Inferior parietal cortex (tissue), 1 donor: ENCODE results near the gene PRDM10.
A peak's percentile ranks its signal among the peaks of the same experiment; 100 is the strongest.

Experiments
- DNase-seq: peaks from one replicate; pipeline ENCODE4 v3.0.0-alpha.2; 2016; ENCODE audit errors: extremely low spot score

Gene PRDM10

DNA sequence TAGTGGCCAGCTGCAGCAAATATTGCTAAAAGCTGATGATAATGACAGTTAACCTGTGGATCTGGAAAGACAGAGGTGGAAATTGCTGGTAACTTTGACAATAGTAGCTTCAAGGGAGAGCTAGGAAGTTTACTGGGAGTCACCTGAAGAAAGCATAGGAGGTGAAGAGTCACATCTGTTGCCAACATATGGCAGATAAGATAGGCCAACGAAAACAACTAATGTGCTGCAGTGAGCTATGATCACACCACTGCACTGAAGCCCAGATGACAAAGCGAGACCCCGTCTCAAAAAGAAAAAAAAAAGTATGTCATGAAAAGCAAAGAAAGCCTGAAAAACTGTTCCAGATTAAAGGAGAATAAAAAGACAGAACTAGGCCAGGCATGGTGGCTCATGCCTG, 4.3 kb upstream of the PRDM10 start:
- DNase-seq = no peak

DNA sequence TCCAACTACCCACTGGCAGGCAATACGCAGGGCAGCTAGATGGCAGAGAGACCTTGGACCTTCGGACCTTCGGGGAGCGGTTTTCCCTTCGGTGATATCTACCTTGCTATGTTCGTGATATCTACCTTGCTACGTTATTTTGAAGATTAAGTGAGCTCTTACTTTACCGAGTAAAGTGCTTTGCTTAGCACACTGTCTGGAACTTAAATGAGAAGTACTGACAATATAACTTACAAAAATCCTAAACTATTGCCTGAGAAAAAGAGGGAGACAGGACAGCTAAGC, 1.0 kb upstream of the PRDM10 start:
- no peak for DNase-seq

DNA sequence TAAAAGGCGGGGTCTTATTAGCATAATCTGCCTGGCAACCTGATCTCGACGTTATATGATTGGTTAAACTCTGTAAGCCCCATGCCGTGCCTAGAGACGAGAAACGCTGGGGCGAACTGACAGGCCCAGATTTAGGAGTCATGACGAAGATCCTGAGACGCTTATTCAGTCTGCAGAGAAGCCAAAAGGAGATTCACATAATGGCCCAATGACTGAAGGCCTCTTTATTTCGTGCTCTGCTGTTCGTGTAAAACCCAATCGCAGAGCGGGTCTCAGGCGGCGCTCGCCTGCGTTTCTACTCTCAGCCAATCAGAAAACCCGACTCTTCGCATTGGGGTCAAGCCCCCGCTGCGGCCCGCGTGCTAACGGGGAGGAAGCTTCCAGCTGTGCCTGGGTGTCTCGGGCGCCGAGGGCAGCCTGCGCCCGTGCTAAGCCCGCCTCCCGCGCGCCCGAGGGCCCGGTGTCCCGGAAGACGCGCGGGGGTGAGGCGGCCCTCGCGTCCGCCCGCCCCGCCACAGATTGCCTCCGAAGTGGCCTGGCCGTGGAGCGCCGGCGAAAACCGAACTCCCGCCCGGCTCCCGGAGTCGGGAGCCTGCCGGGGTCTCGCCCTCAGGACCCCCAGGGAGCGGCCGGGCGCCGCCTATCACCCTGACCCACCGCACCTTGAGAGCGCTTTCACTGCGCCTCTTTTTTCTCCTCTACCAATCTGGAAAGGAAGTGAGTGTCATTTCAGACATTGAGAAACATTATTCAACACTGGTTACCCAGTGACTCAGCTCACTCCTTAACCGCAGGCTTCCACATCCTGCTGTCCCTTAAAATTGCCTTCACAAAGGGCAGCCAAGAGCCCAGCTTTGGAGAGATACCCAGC, 446 bp upstream of the PRDM10 start:
- peak; percentile 98 for DNase-seq

DNA sequence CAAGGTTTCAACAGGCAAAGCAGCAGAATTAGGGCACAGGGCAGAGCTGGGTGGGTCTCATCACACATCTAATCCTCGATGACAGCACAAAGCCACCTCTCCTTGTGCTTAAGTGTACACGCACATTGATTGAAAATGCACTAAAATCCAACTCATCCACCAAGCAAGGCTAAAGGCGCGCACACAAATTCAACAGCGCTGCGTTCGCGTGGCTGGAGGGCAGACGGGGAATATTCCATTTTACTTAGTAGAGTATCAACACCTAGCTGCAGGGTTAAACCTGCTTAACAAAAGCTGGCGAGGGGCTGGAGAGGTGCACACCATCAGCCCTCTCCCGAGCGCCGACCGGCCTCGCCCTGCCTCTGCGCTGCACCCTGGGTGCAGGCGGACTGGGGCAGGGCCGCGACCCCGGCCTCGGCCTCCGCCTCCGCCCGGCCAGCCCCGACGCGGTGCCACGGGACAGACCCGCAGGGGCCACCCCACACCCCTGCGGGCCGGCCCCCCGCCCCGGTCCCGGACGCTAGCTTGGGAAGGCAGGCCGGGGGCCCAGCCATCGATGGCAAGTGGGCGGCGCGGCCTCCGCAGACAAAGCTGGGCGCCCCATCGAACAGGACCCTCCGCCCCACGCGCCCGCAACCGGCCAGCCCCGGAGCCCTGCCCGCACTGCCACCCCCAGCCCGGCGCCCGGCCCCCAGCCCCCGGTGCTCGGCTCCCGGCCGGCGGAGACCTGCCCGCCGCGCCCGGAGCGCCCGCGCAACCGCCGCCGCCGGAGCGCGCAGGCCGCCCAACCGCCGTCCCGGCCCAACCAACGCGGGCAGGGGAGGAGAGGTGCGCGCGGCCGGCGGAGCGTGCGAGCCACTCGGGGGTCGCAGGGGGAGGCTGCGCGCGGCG, 929 bp downstream of the PRDM10 start:
- DNase-seq = peak; percentile 36

DNA sequence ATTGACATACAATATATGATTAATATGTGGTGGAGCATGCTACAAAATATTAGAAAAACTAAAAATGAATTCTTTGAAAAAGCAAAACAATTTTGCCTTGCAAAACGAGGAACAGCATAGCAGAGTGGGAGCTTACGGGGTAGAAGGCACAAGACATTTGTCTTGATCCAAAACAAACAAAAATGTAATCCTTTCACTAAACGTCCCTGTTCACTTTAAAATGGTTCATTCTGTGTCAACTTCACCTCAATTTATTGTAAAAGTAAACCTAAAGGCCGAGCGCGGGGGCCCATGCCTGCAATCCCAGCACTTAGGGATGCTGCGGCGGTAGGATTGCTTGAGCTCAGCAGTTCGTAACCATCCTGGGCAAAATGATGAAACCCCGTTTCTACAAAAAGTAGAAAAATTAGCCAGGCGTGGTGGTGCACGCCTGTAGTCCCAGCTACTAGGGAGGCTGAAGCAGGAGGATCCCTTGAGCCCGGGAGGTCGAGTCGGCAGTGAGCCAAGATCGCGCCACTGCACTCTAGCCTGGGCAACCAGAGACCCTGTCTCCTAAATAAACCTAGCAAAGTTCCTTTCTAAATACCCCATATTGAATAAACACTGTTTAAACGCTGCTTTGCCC, 2.0 kb downstream of the PRDM10 start:
- no peak for DNase-seq

DNA sequence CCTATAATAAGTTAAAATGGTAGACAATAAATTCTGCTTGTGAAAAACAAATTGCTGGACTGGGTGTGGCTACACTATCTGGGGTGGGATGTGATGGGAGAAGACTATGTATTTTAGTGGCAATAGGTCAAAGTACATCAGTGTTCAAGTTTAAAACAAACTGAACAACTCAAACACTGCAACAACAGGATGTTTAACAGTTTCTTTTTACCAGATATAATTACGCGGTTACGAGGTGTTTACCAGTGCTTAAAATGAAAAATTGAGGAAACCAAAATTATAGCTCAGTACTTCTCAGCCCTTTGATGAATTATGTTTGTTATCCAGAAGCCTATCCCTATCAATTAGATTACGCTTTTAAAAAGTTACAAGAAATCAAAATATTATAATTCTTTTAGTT, 3.2 kb downstream of the PRDM10 start:
- no peak for DNase-seq

DNA sequence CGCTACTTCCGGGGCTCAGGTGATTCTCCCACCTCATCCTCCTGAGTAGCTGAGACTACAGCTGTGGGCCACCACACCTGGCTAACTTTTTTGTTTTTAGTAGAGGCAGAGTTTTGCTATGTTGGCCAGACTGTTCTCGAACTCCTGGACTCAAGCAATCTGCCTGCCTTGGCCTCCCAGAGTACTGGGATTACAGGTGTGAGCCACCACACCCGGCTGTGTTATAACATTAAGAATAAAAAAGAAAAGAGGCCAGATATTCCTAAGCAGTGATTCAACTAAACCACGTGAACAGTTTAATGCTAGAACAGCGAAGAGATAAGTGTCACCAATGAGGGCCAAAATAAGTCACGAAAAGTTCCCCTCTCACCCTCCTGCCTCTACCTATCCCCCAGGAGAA, 3.7 kb downstream of the PRDM10 start:
- DNase-seq = no peak

DNA sequence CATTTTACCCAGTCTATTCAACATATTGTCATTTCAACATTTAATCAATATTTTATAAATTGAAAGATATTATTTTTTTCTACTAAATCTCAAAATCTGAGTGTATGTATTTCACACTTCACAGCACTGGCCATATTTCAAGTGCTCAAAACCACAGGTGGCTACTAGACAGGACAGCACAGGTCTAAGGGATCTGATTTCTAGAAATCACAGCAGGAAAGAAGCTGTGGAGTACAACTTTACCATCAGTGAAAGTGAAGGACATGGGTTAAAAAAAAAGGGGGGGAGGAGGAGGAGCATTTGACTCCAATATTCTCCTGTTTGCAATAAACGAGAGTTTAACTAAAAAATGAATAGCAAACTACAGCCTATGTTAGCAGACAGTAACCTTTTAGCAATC, 4.5 kb downstream of the PRDM10 start:
- DNase-seq = no peak

DNA sequence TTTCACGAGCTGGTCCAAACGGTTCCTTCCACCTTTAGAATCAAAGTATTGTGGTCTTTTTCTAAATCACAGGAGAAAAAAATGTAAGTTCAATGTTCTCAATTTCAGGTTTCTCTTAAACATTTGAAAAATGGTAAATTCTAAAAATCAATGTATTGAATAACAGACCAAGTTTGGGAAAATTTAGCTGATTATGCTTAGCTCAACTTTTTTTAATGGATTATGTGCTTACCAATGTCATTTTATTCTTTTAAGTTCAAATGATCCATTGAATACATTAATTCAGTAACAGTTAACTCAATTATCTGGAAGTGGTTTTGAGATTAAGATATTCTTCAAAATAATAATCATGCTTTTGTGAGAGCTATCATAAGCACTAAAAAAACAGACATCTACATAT, 5.1 kb downstream of the PRDM10 start:
- no peak for DNase-seq

DNA sequence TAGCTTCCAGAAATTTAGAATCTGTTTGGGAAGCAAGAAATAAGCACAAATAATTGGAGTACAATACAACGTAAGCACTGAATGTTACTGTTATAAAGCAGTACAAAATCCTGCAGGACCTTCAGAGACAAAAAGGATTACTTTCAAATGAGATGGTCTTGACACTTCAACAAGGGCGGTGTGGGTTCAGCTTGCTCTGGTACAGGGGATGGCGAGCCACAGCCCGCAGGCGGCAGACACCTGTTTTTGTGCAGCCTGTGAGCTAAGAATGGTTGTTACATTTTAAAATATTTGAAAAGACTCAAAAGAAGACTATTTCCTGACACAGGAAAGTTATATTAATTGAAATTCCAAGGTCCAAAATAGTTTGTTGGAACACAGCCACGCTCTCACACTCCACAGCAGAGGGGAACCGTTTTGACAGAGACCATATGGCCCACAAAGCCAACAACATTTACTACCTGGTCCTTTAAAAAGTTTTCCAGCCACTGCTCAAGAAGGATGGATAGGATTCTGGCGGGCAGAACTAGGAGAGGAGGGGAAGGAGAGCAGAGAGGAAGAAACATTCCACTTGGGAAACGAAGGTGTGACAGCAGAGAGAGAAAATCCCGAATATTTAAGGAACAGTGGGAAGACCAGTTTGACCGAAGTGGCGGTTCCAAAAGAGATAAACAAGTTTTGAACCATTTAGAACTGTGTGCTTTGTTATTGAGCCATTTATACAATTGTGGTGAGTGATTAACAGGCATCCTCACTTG, 6.3 kb downstream of the PRDM10 start:
- DNase-seq = no peak

DNA sequence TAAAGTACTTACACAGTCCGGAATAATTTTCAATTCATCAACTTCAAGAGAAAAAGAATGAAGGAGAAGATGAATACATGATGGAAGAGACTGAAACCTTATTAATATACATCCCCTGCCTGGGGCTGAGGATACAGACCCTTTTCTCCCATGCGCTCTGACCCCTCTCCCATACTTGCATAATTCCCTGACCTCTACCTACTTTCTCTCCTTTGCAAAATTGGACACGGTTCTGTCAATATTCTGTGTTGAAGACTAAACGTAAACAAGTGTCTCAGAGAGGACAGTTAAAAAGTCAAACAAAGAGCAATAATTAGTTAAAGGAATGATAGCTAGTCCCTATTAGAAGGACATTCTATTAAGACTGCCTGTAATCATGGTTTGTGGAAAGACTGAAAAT, 7.5 kb downstream of the PRDM10 start:
- DNase-seq = no peak

DNA sequence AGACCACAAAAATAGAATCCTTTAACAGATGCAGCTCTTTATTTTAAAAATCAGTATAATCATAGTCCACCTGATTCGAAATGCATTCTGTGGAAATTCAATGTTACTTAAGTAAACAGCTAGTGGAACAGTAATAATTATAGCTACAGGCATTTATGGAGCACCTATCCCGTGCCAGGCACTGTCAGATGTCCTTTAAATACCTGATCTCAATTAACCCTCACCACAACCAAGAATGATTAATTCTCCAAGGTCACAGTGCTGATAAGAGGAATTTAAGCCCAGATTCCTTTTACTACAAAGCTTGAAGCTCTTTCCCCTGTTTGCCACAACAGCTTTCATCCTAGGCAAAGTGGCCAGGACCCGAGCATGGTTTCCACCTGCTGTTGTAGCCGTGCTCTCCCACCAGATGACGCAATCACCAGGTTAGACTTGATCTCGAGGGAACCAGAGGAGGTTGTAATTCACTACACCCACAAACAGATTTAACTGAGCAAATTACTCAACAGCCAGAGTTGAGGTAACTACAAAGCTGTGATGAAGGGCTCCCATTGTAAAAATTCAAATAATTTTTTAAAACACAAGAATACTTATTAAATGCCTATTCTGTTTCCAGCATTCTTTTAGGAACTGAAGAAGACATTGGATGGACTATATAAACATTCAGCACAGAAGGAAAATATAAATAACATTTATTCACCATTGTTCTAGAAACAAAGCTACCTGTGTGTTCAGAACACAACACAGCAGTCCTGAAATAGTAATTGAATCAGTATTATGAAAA, 10.3 kb downstream of the PRDM10 start:
- no peak for DNase-seq

DNA sequence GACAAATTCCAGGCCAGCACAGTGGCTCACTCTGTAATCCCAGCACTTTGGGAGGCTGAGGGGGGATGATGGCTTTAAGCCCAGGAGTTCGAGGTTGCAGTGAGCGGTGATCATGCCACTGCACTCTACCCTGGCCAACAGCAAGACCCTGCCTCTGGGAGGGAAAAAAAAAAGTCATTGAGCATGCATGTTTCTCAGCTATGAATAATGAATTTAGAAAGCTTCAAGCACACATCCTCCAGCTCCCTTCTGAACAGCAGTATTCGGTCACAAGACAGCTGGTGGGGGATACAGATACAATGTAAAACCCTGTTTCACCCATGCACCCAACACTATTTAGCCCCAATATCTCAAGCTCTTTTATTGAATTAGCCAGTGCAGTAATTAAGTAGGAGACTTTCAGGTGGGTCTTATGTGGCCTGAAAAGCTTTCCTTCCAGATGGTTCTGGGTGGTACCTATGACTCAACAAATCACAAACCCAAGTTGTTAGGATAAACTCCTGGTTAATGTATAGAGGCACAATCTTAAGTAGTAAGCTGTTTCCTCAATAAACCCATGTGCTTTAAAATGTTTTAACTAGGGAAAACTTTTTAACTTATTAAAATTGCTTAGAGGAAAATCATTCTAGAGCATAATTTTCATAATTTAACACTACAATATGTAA, 13.4 kb downstream of the PRDM10 start:
- no peak for DNase-seq

DNA sequence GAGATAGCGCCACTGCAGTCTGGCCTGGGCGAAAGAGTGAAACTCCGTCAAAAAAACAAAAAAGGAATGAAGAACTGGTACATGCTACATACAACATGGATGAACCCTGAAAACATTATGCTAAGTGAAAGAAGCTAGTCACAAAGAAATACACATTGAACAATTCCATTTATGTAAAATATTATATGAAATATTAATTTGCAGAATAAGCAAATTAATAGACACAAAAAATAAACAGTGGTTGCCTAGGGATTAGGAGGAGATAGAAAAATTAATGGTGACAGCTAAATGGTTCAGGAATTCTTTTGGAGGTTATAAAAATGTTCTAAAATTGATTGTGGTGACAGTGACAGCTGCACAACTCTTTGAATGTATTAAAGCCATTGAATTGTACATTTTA, 14.7 kb downstream of the PRDM10 start:
- DNase-seq = no peak

DNA sequence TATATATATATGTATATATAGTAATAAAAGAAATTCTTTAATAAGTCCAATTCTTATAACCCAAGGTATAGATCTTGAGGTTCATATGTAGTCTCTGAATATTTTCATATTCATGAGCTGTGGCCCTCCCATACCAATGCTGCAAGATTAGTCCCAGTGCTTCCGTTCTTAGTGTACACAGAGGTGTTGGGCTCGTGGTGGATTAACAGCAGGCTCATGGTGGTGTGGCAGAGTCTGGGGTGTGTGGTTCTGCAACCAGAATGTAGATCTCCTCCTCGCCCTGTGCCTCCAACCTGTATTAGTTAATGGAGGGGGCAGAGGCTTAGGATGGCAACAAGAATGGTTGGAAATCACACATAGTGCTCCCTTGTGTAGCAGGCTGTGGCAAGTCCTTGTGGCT, 16.8 kb downstream of the PRDM10 start:
- DNase-seq = no peak

DNA sequence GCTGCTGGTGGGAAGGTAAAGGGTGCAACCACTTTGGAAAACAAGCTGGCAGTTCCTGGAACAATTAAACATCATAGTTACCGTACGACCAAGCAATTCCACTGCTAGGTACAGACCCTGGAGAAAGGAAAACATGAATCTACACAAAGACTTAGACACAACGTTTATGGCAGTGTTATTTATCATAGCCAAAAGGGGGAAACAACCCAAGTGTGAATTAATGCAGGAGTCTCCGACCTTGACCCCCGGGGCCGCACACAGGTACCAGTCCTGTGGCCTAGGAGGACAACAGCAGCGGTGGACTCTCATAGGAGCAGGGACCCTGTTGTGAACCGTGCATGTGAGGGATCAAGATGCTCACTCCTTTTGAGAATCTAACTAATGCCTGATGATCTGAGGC, 22.5 kb downstream of the PRDM10 start:
- DNase-seq = no peak

DNA sequence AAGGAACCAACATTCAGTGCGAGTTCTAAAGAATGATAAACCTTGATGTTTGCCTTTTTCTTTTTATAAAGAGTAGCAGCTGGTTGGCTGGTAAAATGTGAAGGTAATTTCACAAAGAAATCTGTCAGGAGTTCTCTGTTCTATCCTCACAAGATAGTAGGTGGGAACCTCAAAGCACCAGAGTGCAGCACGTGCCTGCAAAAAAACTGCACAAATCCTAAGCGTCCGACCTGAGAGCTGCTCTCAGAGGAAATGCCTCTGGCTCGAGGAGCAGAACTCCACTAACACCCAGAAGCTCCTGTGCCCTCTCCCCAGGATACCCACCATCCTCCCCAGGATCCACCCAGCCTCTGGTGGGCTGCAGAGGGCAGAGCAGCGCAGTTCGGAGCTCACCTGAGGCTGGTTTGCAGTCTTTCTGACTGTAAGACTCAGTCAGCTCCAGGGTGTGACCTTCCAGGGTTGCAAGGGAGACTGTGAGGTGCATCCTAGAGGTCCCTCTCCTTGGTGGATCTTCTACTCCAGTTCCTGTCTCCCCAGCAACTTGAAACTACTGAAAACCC, 23.5 kb downstream of the PRDM10 start:
- DNase-seq = no peak

DNA sequence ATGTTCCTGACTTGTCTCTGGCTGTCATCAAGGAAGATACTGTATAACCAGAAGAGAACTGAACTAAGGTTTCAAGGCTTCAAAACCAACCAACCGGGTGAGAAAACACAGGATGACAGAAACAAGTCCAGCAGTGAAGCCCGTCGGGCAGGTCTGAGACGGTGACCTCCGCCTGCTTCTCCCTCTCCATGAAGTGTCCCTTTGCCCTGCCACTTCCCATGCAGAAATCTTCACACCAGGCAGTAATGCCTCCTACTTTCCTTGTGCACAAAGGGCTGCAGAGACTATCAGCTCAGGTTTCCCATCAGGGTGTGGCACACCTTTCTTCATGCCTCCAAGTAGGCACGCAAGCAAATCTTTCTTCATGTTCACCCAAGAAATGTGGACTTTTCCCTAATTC, 24.2 kb downstream of the PRDM10 start:
- no peak for DNase-seq

DNA sequence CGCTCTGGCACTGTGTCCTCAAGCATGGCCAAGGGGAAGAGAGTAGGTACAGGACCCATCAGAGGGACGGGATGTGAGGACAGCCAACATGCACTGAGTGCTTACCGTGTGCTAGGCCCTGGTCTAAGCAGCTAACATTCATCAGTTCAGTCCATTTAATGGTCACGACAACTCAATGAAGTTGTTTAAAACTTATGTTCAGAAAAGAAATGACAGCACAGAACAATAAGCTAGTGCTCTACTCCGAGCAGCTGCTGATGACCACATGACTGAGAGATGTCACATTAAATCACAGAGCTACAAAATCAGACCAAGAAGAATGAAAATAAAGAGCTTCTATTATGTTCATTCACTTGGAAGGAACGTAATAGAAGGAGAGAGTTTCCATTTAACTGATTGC, 26.3 kb downstream of the PRDM10 start:
- no peak for DNase-seq

DNA sequence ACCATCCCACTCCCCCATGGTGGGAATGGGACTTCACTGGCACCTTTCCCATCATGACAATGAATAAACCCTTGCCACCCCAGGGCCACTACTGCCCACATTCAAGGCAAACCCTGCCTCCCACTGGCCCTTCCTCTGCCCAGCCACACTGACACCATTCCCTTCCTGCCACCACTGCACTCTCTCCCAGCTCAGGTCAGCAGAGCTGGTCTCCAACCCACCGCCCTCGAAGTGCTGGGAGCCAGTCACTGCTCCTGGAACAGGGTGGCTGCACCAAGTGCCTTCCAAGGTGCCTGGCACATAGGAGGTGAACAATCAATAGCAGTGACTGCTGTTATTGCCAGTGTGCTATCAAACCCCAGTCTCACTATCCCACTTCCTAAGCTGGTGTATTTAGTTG, 27.1 kb downstream of the PRDM10 start:
- DNase-seq = no peak
